ENCODE data around the gene GGA3.

DNA sequence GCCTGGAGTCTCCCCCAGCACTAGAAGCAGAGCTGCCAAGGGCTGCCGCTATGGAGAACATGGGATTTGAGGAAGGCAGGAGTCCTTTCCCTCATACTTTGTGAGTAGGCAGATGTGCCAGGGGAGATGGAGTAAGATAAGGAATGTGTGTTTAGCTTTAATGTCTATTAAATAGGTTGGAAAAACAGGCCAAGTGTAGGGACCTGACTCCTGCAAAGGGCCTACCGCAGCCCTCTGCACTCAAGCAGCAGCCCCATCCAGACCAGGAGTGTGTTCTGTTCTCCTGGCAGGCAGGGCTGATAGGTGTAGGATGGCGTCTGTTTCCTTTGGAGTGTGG lies 11.4 kb upstream of the GGA3 start:
- TF ChIP-seq, protein P1, sequence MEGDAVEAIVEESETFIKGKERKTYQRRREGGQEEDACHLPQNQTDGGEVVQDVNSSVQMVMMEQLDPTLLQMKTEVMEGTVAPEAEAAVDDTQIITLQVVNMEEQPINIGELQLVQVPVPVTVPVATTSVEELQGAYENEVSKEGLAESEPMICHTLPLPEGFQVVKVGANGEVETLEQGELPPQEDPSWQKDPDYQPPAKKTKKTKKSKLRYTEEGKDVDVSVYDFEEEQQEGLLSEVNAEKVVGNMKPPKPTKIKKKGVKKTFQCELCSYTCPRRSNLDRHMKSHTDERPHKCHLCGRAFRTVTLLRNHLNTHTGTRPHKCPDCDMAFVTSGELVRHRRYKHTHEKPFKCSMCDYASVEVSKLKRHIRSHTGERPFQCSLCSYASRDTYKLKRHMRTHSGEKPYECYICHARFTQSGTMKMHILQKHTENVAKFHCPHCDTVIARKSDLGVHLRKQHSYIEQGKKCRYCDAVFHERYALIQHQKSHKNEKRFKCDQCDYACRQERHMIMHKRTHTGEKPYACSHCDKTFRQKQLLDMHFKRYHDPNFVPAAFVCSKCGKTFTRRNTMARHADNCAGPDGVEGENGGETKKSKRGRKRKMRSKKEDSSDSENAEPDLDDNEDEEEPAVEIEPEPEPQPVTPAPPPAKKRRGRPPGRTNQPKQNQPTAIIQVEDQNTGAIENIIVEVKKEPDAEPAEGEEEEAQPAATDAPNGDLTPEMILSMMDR (IDR thresholded peaks at IDR 0.05), result no peak
- TF ChIP-seq POLR2A (IDR thresholded peaks at IDR 0.05), result no peak
